ENCODE measurements around the gene NKAIN4. TPM values are rescaled to one million over a fixed set of nuclear protein-coding genes. Genes with fewer than 3 reads are reported as not detected.

Gene NKAIN4
- total RNA-seq, 1 experiment from 2014 or later, result not detected

DNA sequence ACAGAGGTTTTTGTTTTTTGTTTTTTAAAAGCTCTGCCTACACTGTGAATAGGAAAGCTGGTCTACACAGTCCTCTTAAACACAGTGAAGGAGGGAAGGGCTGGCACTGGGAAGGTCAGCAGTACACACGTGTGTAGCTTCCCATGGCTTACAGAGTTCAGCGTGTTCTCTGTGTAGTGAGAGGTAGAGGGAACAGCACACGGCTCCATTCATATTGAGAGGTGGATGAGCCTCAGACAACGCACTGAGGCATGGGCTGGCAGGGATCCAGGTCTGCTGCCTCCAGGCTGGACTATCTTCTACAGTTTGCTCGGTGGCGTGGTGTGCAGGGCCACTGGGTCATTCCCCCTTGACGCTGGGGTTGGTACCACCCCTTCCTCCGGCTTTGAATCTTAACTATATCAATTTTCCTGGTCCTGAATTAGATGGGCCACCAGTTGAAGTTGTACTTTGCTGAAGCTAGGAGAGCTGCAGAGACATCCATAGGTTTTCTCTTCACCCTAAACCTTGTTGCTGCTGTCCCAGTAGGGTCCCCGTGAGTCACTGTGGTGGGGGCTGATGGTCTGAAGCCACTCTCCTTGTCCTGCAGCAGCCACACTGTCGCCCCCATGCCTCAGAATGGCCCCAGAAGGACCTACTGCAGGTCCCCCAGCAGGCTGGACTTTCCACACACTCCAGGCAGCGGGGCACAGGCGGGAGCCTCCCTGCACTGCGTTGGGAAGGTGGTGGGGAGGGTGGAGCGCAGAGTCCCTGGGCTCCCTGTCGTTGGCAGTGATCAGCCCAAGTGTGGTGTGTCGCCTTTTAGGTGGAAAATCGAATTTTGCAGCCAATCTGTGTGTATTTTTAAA, 20.3 kb upstream of the NKAIN4 start:
- DNase-seq (ENCODE audit: low read depth), result no peak

DNA sequence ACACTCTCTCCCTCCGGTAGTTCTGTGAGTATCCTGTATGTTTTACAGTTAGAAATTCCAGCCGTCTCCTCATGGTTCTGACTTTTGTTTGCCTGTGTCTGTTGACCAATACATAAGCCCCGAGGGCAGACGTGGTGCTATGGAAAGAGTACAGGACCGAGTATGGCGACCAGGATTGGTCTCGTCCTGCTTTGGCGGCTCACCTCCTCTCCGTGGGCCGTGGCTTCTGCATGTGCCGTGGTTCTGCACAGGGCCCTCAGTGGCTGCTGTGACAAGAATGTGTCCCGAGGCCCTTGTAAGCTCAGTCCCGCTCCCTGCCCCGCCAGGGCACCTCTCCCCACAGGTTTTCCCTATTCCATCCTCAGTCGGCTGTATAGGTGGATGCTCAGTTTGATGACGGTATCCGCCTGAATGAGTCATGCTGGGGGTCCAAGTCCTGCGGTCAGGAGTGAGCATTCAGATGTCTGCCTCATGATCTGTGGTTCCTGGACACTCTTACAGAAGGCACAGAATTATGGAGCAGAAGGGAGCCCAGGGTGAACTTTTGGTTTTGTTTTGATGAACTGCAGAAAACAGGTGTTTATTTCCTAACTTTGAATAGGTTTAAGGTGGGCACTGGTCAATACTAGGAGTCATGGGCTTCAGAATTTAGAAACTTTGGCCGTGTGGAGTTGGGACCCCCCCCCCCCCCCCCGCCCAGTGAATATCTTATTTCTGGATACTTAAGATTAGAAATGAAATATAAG, 19.5 kb upstream of the NKAIN4 start:
- DNase-seq (ENCODE audit: low read depth), result peak; percentile 73

DNA sequence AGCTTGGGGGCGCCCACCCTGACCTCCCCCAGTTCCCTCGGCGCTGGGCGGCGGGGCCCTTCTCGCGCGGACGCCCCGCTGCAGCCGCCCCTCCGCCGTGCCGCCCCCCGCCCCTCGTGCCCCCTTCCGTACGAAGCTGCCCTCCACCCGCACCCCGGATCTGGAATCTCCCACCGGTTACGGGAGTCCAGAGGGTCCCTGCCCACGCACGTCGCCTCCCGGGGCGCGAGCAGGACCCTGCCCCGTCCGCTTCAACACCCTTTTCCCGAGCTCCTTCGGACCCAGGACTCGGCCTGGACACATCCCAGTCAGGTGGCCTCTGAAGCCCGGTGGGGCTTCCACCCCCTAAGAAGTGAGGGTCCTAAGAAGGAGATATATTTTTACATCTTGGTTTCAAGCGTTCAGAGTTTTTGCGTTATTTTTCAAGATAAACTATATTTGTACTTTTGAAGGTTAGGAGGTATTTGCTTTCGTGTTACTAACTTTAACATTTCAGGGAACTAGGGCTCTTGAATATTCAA, 18.9 kb upstream of the NKAIN4 start:
- DNase-seq (ENCODE audit: low read depth), result no peak

- DNase-seq (ENCODE audit: low read depth), result peak; percentile 77
Observed at GRCh38 chr20:63272105-63273058, 18.1 kb upstream of the NKAIN4 start, which contains the start of gene ARFGAP1. TSS of gene ARFGAP1 (plus strand) at chr20:63272813. CDS start at chr20:63275581, 2,768 bp downstream.

DNA sequence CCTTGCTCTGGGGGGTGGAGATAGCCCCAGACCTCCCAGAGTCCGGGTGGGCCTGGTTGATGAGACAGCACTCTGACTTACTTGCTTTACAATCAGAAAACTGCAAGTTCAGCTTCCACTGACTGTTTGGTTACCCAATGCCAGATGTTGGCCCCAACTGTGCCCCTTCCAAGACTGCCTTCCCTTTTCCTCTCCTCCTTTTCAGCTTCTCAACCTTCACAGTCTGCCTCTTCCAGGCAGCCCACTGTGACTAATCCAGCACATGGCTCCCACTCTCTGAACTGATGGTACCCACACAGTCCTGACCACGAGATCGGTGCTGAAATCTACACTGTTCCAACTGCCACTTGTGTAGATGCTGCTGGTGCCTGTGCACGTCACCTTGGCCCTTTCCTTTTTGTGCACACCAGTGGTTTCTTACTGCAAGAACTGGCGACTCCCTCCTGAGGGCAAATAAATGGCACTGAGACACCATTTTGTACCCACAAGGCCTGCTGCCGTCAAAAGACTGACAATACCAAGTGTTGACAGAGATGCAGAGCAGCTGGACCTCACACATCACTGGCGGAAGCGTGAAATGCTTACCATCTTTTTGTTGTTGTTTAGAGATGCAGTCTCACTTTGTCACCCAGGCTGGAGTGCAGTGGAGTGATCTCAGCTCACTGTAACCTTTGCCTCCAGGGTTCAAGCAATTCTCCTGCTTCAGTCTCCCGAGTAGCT, 16.5 kb upstream of the NKAIN4 start:
- no peak for DNase-seq (ENCODE audit: low read depth)

DNA sequence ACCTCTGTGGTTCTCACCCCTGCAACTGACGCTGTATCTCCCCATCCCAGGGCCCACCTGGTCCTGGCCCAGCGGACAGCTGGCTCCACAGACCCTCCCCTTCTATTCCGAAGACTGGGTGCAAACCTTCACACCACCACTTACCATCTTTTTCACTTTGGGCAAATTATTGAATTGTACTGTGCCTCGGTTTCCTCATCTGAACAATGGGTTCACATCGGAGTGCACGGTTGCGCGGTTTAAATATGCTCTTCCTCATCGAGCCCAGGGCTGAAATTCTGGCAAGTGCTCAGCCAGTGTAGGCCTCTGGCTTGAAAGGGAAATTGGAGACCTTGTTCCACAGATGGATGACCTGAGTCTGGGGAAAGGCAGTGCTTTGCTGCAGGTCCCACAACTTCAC, 15.5 kb upstream of the NKAIN4 start:
- no peak for DNase-seq (ENCODE audit: low read depth)

DNA sequence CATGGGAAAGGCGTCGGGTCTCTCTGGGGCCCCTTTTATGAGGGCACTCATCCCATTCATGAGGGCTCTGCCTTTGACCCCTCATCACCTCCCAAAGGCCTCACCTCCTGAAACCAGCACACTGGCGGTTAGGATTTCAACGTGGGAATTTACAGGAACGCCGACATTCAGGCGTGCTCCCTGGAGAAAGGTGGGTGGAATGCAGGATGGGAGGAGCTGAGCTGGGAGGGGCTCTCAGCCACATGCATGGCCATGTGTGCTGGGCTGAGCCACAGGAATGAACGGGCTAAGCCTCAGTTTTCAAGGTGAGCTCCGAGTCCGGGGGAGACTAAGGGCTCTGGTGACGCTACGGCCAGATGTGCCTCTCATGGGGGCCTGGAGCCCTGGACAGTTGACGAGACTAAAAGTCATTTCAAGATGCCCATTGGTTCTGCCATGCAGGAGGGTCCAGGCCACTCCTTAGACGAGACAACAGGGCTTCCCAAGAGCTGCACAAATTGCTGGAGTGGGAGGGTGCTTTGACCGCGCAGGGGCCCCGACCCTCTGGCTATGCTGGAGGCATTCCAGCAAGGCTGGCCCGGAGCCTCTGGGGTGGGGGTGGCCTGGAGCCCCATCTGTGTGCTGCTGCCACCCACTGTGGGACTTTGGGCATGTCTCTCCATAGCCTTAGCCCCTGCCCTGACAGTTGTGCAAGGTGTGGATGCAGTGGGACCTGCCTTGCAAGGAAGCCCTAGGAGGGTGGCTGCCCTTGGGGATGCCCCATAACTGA, 14.6 kb upstream of the NKAIN4 start:
- DNase-seq (ENCODE audit: low read depth), result no peak

DNA sequence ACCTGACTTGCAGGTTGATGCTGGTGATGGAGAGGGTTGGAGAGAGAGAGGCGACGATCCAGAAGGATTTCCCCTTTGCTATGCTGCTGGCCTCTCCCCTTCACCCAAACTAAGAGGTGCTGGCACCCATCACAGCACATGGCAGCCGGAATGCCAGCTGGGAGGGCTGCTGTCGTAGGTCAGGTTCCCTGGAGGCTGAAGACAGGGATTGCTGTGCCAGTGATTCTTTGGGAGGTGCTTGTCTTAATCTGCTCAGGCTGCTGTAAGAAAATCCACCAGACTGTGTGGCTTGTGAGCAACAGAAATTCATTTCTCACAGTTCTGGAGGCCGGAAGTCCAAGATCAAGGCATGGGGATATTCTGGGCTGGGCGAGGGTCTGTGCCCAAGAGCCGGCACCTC, 14.0 kb upstream of the NKAIN4 start:
- DNase-seq (ENCODE audit: low read depth), result no peak

DNA sequence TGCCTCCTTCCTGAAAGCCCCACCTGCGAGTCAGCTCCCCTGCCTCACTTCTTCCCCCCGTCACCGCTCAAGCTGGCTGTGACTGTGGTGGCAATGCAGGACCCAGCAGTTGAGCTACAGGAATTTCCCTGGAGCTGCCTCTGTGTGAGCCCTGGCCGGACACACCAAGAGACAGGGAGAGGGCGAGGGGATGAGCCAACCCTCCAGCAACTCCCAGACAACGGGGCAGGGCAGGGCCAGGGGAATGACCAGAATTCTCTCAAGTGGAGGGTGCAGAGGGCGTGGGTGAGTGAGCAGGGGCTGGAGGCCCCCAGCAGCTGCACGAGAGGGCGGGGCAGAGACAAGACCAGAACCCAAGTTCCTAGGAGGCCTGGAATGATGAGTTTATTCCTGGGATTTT, 13.4 kb upstream of the NKAIN4 start:
- DNase-seq (ENCODE audit: low read depth), result no peak

- DNase-seq (ENCODE audit: low read depth), result peak; percentile 82
Observed at GRCh38 chr20:63265891-63266515, 11.7 kb upstream of the NKAIN4 start.

DNA sequence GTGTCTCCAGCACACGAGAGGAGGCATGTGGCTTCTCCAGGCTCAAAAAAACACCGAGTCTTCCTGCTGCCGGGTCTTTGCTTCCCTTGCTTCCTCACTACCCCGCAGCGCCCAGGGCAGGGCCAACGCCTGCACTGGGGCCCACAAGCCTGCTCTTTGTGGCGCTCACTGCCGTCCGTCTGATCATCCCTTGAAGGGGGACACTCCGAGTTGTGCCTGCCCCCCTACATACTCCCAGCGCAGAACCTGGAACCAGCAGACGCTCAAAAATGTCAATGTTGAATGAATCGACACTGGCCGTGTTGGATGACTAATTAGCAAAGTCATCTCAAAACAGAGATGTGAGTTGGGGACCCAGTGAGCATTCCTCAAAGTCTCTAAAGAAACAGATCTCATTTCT, 10.3 kb upstream of the NKAIN4 start:
- DNase-seq (ENCODE audit: low read depth), result no peak

DNA sequence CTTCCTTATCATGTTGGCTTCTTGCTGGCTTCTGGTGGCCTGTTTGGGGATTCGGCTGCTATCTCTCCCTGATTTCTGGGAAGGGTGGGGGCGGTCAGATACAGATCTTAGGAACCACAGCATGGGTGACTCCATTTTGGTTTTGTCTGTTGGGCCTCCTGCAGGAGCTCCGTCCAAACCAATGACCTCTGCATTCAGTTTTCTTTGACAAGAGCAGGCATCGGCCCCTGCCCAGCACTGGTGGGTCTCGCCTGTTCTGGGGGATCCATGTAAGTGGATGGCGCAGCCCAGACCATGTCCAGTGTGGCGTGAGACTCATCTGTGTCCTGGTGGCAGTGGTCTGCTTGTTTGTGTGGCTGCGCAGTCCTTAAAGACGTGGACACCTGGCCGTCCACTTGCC, 9.7 kb upstream of the NKAIN4 start:
- DNase-seq (ENCODE audit: low read depth), result no peak

DNA sequence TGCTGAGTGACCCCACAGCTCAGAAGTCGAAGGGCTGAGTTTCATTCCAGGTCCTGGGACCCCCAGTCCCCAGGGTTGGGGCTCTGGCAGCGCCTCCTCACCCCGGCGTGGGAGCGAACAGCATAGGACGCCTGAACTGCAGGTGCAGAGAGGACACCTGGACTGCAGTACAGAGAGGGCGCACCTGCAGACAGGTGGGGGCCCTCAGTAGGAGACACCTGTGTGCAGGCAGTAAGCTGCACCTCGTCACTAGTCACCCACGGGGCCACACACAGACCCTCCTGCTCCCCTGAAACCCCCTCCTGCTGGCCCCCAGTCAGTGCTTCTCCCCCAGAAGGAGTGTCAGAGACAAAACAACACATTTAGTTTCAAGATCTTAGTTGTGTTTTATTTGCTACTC, 8.6 kb upstream of the NKAIN4 start:
- no peak for DNase-seq (ENCODE audit: low read depth)

GRCh38 chr20:63261795-63262528, 7.7 kb upstream of the NKAIN4 start:
- no peak for DNase-seq (ENCODE audit: low read depth)

DNA sequence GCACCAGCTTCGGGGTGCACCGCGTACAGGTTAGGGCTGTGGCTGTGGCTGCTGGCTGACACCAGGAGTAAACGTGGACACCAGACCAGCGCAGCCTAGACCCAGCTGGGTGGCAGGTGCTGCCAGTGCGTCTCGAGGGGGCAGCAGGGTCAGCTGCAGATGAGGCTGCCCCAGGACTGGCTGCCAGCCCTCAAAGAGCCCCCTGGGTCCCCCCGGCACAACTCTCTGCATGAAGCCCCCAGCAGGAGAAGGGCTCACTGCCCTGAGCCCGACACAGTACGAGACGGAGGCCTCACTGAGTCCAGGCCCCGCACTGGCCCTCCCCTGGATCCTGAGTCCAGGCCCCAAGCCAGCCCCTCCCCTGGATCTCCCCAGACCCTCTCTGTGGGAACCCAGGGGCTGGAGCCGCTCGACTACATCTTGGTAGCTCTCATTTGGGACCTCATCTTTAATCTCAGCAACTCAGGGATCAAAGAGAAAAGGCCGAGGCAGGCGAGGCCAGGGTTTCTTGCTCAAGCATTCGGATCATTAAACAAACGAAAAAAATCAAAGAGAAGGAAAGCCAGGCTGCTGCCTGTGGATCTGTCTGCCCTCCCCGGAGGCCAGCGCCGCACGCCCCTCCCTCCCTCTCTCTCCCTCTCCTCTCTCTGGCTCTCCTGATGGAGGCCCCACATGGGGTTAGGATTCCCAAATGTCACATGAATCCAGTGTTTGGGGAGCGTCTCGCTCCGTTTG, 7.0 kb upstream of the NKAIN4 start:
- no peak for DNase-seq (ENCODE audit: low read depth)

DNA sequence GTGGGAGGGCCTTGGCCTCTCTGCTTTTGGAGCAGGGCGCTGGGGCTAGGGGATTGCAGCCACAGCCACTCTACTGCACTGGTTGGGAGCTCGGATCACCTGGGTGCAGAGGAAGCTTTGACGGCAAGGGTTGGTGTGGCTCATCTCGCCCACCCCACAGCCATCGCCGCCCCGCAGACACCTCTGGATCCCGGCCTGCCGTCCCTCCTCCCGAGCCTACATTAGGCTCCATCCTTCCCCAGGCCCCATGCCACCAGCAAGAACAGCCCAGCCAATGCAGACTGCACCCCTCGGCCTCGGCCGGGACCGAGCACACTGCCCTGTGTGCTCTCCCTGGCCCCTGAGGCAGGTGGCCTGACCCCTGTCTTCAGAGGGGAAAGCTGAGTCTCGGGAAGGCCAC, 6.3 kb upstream of the NKAIN4 start:
- no peak for DNase-seq (ENCODE audit: low read depth)

DNA sequence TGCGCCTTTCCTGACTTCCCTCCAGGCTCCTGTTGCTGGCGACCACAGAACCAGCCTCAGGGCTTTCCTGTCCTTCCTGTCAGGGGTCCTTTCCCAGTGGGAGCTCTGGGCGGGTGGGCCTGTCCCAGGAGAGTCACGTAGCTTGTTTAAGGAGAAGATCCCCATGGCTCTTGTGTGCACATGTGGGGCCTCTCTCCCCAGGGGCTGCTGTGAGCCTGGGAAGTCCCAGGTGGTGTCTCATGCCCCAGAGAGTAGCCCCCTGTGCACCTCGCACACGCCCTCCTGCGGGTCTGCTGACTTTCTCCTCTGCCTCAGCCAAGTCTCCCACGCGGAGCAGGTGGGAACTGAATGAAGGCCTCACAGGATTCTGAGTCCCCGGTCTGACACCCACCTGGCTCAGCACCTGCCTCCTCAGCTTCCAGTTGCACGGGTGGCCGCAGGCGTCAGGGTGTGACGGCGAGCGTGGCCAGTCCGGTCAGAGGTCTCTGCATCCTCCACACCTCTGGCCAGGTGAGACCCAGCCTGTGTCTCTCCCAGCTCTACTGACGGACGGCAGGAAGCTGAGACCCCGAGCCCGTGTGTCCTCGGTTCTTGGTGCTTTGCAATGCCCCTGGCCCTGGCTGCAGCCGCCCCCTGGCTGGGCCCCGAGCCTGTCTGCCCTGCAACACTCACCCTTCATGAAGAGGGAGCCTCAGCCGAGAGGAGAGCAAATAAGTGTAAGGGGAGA, 5.6 kb upstream of the NKAIN4 start:
- DNase-seq (ENCODE audit: low read depth), result no peak
